GM12878 (cell line): ENCODE measurements around the gene SSR3. TPM values are rescaled to one million over a fixed set of nuclear protein-coding genes. Genes with fewer than 3 reads are reported as not detected.

ENCODE experiments used
- ATAC-seq: fragments of 200-7000 bp; cut with Tn5 transposase; 3 replicates; pipeline ENCODE4 v1.9.1; 2020; ENCODE audit warnings: mild to moderate bottlenecking, moderate library complexity
- BruUV-seq: library from RNA; stranded (reverse); fragments of 400-500 nt; replicated peaks from 2 replicates; lab custom pipeline; 2021; lab: Mats Ljungman, UMichigan
- CTCF ChIA-PET: fragments of 300-600 bp; sonication (Branson Sonifier 250); formaldehyde crosslinking; extraction: SDS; loops from one replicate; lab custom pipeline; 2021; ENCODE audit warnings: inconsistent platforms; lab: Yijun Ruan, JAX
- POLR2A ChIA-PET: fragments of 350-600 bp; formaldehyde crosslinking; extraction: SDS; loops from one replicate; lab custom pipeline; 2021; ENCODE audit warnings: inconsistent platforms; lab: Charles Lee
- RAD21 ChIA-PET: fragments of 300-600 bp; sonication (Branson Sonifier 250); formaldehyde crosslinking; loops from one replicate; lab custom pipeline; 2023; ENCODE audit warnings: antibody characterized with exemption; ENCODE audit not compliant: unreplicated experiment; lab: Charles Lee
- SMC1A ChIA-PET: fragments of 300-600 bp; sonication (Branson Sonifier 250); formaldehyde crosslinking; loops from one replicate; lab custom pipeline; 2023; ENCODE audit not compliant: unreplicated experiment, uncharacterized antibody; lab: Charles Lee
- DNase-seq: peaks from one replicate; pipeline ENCODE4 v3.0.0-alpha.2; 2011; ENCODE audit warnings: low read depth, low spot score
- FAIRE-seq: peaks from 3 replicates; lab custom pipeline; 2011; peaks lifted over from hg19 to GRCh38; lab: Jason Lieb, UNC
- H2AFZ ChIP-seq: 2 replicates; pipeline ENCODE4 v1.6.0; 2011; ENCODE audit warnings: low read depth, low read length, control low read depth; ENCODE audit not compliant: control insufficient read depth
- H3K27ac ChIP-seq: 2 replicates; pipeline ENCODE4 v1.5.1; 2011; ENCODE audit warnings: control low read depth; ENCODE audit not compliant: control insufficient read depth, insufficient read depth
- H3K27me3 ChIP-seq, 2 experiments: replicated peaks in 1 of 2; 2 replicates each; pipeline versions ENCODE4 v1.6.0 to v1.6.1; 2011; ENCODE audit warnings: low read length in 1 of 2; ENCODE audit not compliant: control insufficient read depth in 2 of 2, insufficient read depth in 2 of 2
- H3K36me3 ChIP-seq, 2 experiments: 2 replicates each; pipeline ENCODE4 v1.5.1; 2011; ENCODE audit warnings: low read length in 1 of 2; ENCODE audit not compliant: control insufficient read depth in 2 of 2, insufficient read depth in 2 of 2
- H3K4me1 ChIP-seq: 2 replicates; pipeline ENCODE4 v1.6.1; 2011; ENCODE audit warnings: mild to moderate bottlenecking, low read length, moderate library complexity, mixed read lengths; ENCODE audit not compliant: control insufficient read depth, insufficient read depth
- H3K4me2 ChIP-seq: 2 replicates; pipeline ENCODE4 v1.6.0; 2011; ENCODE audit warnings: control low read depth; ENCODE audit not compliant: control insufficient read depth, insufficient read depth
- H3K4me3 ChIP-seq: fragments of 200-600 bp; sonication (generic); 2 replicates; pipeline ENCODE4 v1.5.1; 2016
- H3K79me2 ChIP-seq: 2 replicates; pipeline ENCODE4 v1.6.0; 2011; ENCODE audit warnings: low read length; ENCODE audit not compliant: control insufficient read depth, insufficient read depth
- H3K9ac ChIP-seq: 2 replicates; pipeline ENCODE4 v1.8.0; 2011; ENCODE audit warnings: low read length, control low read depth, mixed read lengths; ENCODE audit not compliant: control insufficient read depth, insufficient read depth
- H3K9me3 ChIP-seq: replicated peaks from 3 replicates; pipeline ENCODE4 v1.5.1; 2011; ENCODE audit warnings: mild to moderate bottlenecking, low read length; ENCODE audit not compliant: control insufficient read depth, insufficient read depth
- H4K20me1 ChIP-seq: 2 replicates; pipeline ENCODE4 v1.6.0; 2011; ENCODE audit not compliant: control insufficient read depth, insufficient read depth
- BMI1 ChIP-seq: fragments of 450-650 bp; IDR thresholded peaks from 2 replicates; pipeline ENCODE4 v1.6.1; 2016; ENCODE audit warnings: mild to moderate bottlenecking, moderate library complexity, borderline replicate concordance
- CHD2 ChIP-seq: IDR thresholded peaks from 2 replicates; pipeline ENCODE4 v1.6.1; 2011; ENCODE audit warnings: low read depth, low read length, improper control_type of control experiment, borderline replicate concordance
- IRF4 ChIP-seq: IDR thresholded peaks from 2 replicates; pipeline ENCODE4 v1.6.1; 2011; ENCODE audit warnings: low read depth, low read length
- NBN ChIP-seq: fragments of 450-650 bp; IDR thresholded peaks from 2 replicates; pipeline ENCODE4 v1.6.1; 2016
- POLR2A ChIP-seq: IDR thresholded peaks from 2 replicates; pipeline ENCODE4 v1.6.1; 2011; ENCODE audit warnings: low read depth, mild to moderate bottlenecking, low read length
- RAD21 ChIP-seq: IDR thresholded peaks from 2 replicates; pipeline ENCODE4 v1.6.1; 2011; ENCODE audit warnings: mild to moderate bottlenecking, low read depth, low read length, moderate library complexity; ENCODE audit not compliant: insufficient read depth
- SREBF2 ChIP-seq: IDR thresholded peaks from 2 replicates; pipeline ENCODE4 v1.6.1; 2012; ENCODE audit warnings: mild to moderate bottlenecking, low read length
- STAT1 ChIP-seq: fragments of 450-650 bp; conservative IDR thresholded peaks from 2 replicates; pipeline ENCODE4 v1.6.1; 2014; ENCODE audit warnings: antibody characterized with exemption, mild to moderate bottlenecking
- SUPT20H ChIP-seq: IDR thresholded peaks from 2 replicates; pipeline ENCODE4 v1.6.1; 2011; ENCODE audit warnings: low read depth, mild to moderate bottlenecking, low read length, moderate library complexity, borderline replicate concordance; ENCODE audit not compliant: control insufficient read depth
- TAF1 ChIP-seq: IDR thresholded peaks from 2 replicates; pipeline ENCODE4 v1.6.1; 2011; ENCODE audit warnings: mild to moderate bottlenecking, low read depth, low read length, borderline replicate concordance
- YY1 ChIP-seq: IDR thresholded peaks from 2 replicates; pipeline ENCODE4 v1.6.1; 2011; ENCODE audit warnings: low read depth, mild to moderate bottlenecking, low read length
- WGBS: methylation state at CpG from one replicate; pipeline ENCODE4 v1.1.6; 2016; ENCODE audit warnings: low lambda C conversion rate; ENCODE audit not compliant: insufficient replicate concordance, insufficient coverage; ENCODE audit errors: missing lambda C conversion rate; 5-methylcytosine and 5-hydroxymethylcytosine counted together
- in situ Hi-C: fragments of 300-500 bp; cut with MboI; formaldehyde crosslinking; loops from 9 replicates; pipeline ENCODE4 v1.14.3; 2018; ENCODE audit warnings: mixed read lengths
- intact Hi-C: fragments of 100-400 bp; cut with micrococcal nuclease; formaldehyde crosslinking; loops from one replicate; pipeline ENCODE4 v1.14.2; 2022; ENCODE audit not compliant: unreplicated experiment
- polyA plus RNA-seq, 11 experiments: library from polyadenylated mRNA; depleted of rRNA in 4 of 11; unstranded in 6 of 11; stranded (reverse) in 5 of 11; fragments of >200 nt; fragmentation: Nextera tagmentation in 4 of 11; fragmentation: Illumina TruSeq in 1 of 11; extraction: Ambion mirVana in 4 of 11; extraction: Trizol in 1 of 11; gene quantifications; 1 replicate in 1 of 11; 2 replicates in 10 of 11; pipeline versions ENCODE4 v1.2.1 to v1.2.3, GENCODE V29; 2011 to 2016; ENCODE audit warnings: inconsistent platforms in 2 of 11, missing spikeins in 2 of 11, low read depth in 1 of 11
- total RNA-seq, 4 experiments: library from RNA; depleted of rRNA in 3 of 4; stranded (reverse); fragments of >200 nt in 3 of 4; fragmentation: Illumina TruSeq in 1 of 4; extraction: Trizol in 1 of 4; gene quantifications; 2 replicates each; pipeline versions ENCODE4 v1.2.1 to v1.2.3, GENCODE V29; 2013 to 2021
- TF ChIP-seq, protein P1 (sequence below): IDR thresholded peaks from 2 replicates; pipeline ENCODE4 v1.6.1; 2011; ENCODE audit warnings: low read depth, mild to moderate bottlenecking, low read length, moderate library complexity, borderline replicate concordance; ENCODE audit errors: extremely low read depth
- TF ChIP-seq, protein P2 (sequence below), 3 experiments: IDR thresholded peaks in 2 of 3; conservative IDR thresholded peaks in 1 of 3; 2 replicates each; pipeline ENCODE4 v1.5.1; 2011; ENCODE audit warnings: low read depth in 3 of 3, low read length in 3 of 3, mild to moderate bottlenecking in 3 of 3, control low read depth in 2 of 3, moderate library complexity in 2 of 3, inconsistent platforms in 1 of 3, mixed read lengths in 1 of 3; ENCODE audit not compliant: control insufficient read depth in 2 of 3, insufficient read depth in 1 of 3; ENCODE audit errors: extremely low read depth in 1 of 3

Gene SSR3
- total and polyA plus RNA-seq, 10 of the 15 experiments (the other 5 are each of a cell fraction or from before 2014, with no cell fraction given), result 133 to 345 (median 191) TPM

- BruUV-seq, result no TSS peak
- ChIA-PET RAD21 (interaction anchor here (1.2 to 1.3 kb wide), 3 partner anchors 18 to 142 kb away, joined by 3 to 4 read pairs (median 3); no protein-coding TSS in a partner anchor), SMC1A (interaction anchor here (1.0 to 1.2 kb wide), 6 partner anchors 10 to 143 kb away, joined by 3 to 7 read pairs (median 4); no protein-coding TSS in a partner anchor), CTCF (interaction anchor here (0.7 to 2.7 kb wide), 7 partner anchors 8 to 187 kb away, joined by 3 to 12 read pairs (median 5); no protein-coding TSS in a partner anchor), POLR2A (interaction anchor here (0.5 to 0.6 kb wide), 3 partner anchors 15 to 1883 kb away, joined by 4 to 7 read pairs (median 7); no protein-coding TSS in a partner anchor)
- Histone ChIP-seq H4K20me1 (peaks cover 3% of the 10 kb centered on the region; the same call in 1 of the 2 replicates), H3K9me3 (no peaks in the 10 kb centered on the region), H3K4me2 (no peak overlapping the region), H2AFZ (no peak overlapping the region), H3K27ac (no peak overlapping the region), H3K4me1 (no peaks in the 10 kb centered on the region), H3K36me3 (peaks cover 0 to 8% of the 10 kb centered on the region in 2 experiments; a peak in 2 of 4 replicates), H3K79me2 (no peaks in the 10 kb centered on the region), H3K27me3 (no peaks in the 10 kb centered on the region), H3K9ac (no peak overlapping the region), H3K4me3 (no peak overlapping the region)
- in situ Hi-C loops, result no loop called here
- ATAC-seq, result no peak
- 62% methylated on average over 2 of the region's 2 CpGs for WGBS
- TF ChIP-seq POLR2A, result peak; percentile 34; the same call in 1 of the 2 replicates
- TF ChIP-seq CHD2, result no peak
- intact Hi-C loops, result no loop called here
- FAIRE-seq, result no peak
- no peak for DNase-seq
Observed at GRCh38 chr3:156535798-156536197, 19.1 kb downstream of the SSR3 start.

- CTCF ChIA-PET, result interaction anchor here (0.7 to 2.7 kb wide), 7 partner anchors 9 to 187 kb away, joined by 3 to 12 read pairs (median 4); no protein-coding TSS in a partner anchor
- H3K27ac ChIP-seq, result no peak overlapping the region
- H3K4me3 ChIP-seq, result no peak overlapping the region
- intact Hi-C loops, result no loop called here
- FAIRE-seq, result no peak
- WGBS, result 67% methylated on average over 4 of the region's 4 CpGs
- POLR2A ChIA-PET, result interaction anchor here (0.5 to 1.4 kb wide), 2 partner anchors 10 to 713 kb away, joined by 3 to 4 read pairs; no protein-coding TSS in a partner anchor
- H3K9me3 ChIP-seq, result no peaks in the 10 kb centered on the region
- no peaks in the 10 kb centered on the region for H3K4me1 ChIP-seq
- in situ Hi-C loops, result no loop called here
- DNase-seq, result no peak
- H3K79me2 ChIP-seq, result no peaks in the 10 kb centered on the region
- H3K27me3 ChIP-seq, result no peaks in the 10 kb centered on the region
- H3K9ac ChIP-seq, result no peak overlapping the region
- no peak overlapping the region for H2AFZ ChIP-seq
- TF ChIP-seq, protein P1, sequence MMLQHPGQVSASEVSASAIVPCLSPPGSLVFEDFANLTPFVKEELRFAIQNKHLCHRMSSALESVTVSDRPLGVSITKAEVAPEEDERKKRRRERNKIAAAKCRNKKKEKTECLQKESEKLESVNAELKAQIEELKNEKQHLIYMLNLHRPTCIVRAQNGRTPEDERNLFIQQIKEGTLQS, result no peak
- TF ChIP-seq IRF4, result no peak
- TF ChIP-seq RAD21, result peak; percentile 30
- TF ChIP-seq, protein P2, sequence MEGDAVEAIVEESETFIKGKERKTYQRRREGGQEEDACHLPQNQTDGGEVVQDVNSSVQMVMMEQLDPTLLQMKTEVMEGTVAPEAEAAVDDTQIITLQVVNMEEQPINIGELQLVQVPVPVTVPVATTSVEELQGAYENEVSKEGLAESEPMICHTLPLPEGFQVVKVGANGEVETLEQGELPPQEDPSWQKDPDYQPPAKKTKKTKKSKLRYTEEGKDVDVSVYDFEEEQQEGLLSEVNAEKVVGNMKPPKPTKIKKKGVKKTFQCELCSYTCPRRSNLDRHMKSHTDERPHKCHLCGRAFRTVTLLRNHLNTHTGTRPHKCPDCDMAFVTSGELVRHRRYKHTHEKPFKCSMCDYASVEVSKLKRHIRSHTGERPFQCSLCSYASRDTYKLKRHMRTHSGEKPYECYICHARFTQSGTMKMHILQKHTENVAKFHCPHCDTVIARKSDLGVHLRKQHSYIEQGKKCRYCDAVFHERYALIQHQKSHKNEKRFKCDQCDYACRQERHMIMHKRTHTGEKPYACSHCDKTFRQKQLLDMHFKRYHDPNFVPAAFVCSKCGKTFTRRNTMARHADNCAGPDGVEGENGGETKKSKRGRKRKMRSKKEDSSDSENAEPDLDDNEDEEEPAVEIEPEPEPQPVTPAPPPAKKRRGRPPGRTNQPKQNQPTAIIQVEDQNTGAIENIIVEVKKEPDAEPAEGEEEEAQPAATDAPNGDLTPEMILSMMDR (IDR thresholded peaks at IDR 0.05 in 2 of 3, conservative IDR thresholded peaks at IDR 0.05 in 1 of 3; ENCODE audit: control insufficient read depth in 2 of 3, extremely low read depth in 1 of 3, insufficient read depth in 1 of 3, low read depth in 3 of 3, low read length in 3 of 3), result peak in 1 of 3 experiments; percentile 28; a peak in 3 of 6 replicates
- no peak for TF ChIP-seq BMI1
- TF ChIP-seq POLR2A, result 0 out of 2 replicates have a peak, but pooled peaks have one; percentile 30
- TF ChIP-seq SREBF2, result no peak
- TF ChIP-seq YY1, result no peak
- TF ChIP-seq TAF1, result no peak
- TF ChIP-seq NBN, result no peak
- TF ChIP-seq STAT1, result no peak
- TF ChIP-seq SUPT20H, result no peak
- TF ChIP-seq, all 136 proteins: peak for 3
- BruUV-seq, result TSS peak; percentile 16
- Histone ChIP-seq H3K36me3 (peaks cover 0 to 6% of the 10 kb centered on the region in 2 experiments; a peak in 2 of 4 replicates), H3K4me2 (no peak overlapping the region), H4K20me1 (peaks cover 3% of the 10 kb centered on the region; the same call in 1 of the 2 replicates)
- ChIA-PET SMC1A (interaction anchor here (0.7 to 1.3 kb wide), 8 partner anchors 9 to 383 kb away, joined by 3 to 7 read pairs (median 4); no protein-coding TSS in a partner anchor), RAD21 (interaction anchor here (1.0 to 1.3 kb wide), 4 partner anchors 9 to 143 kb away, joined by 3 to 4 read pairs (median 4); no protein-coding TSS in a partner anchor)
- ATAC-seq, result peak; percentile 53
Observed at GRCh38 chr3:156535162-156535627, 19.7 kb downstream of the SSR3 start.
